ENCODE results near the gene CD63.

The CD63 gene

DNA sequence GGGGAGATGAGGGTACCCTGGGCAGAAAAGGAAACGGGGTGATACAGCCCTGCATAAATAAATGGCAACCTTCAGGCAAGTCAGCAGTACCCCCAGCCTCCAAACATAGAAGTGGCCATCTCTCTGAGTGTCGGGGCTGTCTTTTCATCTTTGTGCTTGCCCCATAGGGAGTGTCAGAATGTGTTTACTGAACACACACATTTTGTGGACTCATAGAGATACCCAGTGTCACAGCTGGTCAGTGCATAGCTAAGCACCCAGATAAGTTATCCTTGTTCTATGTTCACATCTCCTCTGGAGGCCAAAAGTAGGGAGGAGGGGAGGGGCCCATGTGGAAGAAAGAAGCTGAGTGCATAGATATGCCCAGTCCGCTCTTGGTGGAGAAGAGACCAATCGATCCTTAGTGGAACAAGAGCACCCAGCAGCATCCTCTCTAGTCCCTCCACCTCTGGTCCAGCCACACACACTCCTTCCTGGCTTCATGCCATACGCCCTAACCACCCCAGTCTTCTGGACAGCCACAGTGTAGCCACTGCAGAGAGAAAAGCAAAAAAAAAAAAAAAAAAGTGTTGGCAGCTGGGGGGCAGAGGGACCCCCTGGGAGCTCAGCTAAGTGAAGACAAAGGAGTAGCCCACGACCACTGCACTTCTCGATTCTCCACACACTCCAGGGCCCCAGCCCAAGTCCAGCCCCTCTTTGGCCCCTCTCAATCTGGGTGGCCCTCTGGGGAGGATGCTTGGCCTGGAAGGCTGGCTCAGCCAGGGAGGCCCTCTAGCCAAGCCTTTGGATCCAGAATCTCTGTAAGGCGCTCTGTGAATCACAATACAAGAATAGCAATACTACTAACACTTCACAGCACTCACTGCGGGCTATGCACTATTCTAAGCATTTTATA is 23.7 kb downstream of the CD63 start:
- DNase-seq (ENCODE audit: low spot score): no peak

DNA sequence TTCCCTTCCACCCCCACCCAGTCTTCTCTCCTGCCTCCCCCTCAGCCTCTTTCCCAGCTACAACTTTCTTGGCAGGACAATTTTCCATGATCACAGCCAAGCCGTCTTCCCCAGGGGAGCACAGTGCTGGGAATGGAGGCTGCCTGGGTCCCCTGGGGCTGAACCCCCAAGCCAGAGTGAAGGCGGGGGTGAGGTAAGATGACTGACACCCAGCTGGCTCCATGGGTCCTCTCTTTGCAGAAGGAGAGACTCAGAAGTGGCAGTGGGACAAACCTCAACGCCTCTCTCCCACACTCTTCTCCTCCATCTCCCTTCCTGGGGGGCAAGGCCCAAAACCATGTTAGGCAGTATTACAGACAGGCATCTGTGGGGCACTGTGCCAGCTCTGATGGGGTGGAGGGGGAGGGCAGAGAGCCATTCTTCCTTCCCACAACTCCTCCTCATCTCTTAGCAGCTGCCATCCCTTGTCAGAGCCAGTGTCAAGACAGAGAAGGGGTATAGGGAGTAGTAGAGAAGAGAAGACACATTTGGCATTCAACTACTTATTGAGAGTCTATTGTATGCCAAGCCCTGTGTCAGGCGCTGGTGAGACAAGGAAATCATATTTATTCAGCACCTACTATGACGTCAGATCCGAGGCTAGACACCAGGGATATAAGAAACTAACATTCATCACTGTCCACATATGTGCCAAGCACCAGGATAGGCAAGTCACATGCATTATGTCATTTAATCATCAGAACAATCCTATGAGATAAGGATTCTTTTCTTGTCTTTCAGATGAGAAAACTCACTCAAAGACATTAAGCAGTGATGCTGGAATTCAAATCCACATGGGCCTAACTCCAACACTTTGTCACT is 24.7 kb downstream of the CD63 start:
- DNase-seq (ENCODE audit: low spot score): no peak

DNA sequence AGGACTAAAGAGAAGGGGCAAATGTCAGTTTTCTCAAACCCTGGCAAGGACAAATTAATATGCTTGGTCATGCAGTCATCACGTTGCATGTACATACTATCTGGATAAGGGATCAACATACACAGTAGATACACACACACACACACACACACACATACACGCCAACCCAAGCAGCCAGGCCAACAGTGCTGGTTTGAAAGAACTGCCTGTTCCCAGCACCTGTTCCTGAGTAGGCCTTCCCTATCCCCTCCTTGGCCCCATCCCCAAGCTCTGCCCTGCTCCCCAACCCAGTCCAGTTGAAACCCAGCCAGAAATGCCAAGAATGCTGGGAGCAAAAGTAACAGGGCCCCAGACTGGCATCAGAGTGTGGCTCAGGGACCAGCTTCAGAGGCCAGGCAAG is 25.5 kb downstream of the CD63 start:
- no peak for DNase-seq (ENCODE audit: low spot score)

DNA sequence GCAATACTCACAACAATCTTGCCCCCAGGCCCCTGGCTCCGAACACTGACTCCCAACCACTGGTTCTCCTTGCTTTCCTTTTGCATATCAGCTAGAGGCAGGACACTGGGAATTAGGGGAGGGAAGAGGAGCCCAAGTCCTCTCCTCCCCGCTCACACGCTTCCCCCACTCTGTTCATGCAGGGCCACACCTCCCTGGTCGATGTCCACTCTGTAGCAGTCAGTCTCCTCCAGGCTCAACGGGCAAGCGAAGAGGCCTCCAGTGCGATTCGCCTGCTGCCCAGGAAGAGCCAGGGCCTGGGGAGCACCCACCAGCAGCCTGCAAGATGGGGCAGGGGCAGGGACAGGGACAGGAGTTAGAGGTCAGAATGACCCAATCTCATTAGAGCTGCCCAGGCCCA is 25.9 kb downstream of the CD63 start:
- DNase-seq (ENCODE audit: low spot score): no peak

DNA sequence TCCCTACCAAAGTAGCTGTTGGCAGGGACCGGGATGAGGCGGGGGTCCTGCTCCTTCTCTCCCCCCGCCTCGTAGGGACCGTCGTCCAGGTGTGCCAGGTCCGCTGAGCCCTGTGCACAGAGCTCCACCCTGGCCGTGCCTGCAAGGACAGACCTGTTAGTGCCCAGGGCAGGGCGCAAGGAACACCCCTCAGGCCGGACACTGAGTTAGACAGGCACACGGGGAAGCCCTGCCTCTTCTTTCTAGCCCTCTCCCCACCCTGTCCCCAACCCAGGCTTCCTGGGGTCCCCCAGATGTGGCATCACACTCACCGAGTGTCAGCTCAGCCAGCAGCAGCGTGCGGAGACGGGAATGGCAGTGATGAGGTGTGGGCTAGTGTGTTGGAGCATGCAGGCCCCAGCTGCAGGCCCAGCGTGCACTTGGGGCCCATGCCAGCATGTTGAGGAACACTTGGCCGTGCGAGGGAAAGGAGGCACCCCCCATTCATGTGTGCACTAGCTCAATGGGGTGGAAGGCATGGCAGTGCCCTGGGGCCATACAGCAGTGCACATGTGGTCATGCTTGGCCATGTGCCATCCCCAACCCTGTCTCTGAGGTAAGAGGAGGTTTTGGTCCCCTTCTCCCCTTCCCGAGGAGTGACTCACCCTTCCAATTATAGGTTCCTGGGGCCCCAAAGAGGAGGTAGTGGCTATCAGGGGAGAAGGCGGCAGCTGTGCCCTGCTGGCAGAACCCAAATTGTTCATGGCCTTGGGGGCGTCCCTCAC is 28.4 kb downstream of the CD63 start:
- no peak for DNase-seq (ENCODE audit: low spot score)

DNA sequence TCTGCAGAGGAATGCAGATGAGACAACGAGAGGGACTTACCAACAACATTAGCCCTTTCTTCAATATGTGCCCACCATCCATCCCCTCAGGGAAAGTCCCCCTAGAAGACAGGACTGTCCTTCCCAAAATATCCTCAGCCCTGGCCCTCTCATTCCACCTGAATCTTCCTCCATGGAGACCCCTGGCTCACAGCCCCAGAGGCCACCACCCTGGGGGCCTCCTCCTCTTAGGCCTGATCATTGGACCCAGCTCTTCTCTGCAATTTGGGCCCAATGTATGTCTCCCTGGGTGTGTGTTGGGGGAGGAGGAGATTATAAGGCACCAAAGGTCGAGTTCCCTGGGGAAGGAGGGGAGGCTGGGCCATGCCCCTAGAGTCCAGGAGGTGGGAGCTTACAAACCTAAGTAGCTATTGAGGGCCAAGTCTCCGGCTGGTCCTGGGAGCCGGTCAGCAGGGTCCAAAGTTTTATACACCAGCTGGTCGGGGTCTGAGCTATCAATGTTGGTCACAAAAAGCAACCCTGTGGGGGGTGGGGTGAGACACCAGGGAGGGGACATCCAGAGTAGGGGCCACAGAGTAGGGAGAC is 29.2 kb downstream of the CD63 start:
- no peak for DNase-seq (ENCODE audit: low spot score)

DNA sequence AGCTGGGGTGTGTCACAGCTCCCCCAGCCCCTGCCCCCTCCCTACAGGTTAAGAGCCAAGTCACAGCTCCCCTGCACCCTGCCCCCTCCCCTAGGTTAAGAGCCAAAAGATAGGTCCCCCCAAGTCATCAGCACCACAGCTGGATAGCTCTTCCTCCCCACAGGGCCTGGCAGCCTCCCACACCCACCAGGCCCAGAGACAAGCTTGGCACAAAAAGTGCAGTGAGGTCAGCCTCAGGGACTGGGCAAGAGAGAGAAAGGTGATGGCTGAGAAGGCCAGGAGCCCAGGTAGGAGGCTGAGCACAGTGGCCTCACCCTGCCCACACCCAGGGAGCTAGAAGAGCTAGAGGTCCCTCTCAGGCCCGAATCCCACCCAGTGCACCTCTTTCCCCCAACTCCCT is 29.8 kb downstream of the CD63 start:
- no peak for DNase-seq (ENCODE audit: low spot score)

DNA sequence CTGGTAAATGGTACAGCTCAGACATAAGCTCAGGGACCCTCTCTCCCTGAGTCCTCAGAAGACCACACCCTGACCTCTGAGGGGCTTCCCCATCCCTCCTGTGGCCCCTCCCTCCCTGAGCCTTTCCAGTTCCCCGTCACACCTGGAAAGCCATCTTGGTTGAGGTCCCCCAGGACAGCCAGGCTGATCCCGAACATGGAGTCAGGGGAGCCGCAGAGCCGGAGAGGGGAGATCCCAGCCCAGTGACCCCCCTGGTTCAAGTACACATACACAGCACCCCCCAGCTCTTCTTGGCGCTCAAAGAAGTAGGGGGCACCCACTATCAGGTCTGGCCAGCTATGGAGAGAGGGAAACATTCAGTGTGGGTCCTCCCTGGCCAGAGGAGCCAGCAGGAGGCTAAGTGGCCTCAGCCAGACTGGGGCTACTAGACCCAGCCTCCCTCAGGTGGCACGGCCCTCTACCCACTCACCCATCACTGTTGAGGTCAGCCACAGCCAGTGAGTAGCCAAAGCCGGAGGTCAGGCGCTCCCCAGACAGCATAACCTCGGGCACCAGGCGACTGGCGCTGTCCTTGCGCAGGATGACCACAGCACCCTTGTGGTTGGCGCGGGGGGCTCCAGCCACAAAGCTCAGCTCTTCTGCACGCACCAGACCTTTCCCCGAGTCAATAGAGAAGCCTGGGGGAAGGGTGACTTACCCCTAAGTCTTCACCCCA is 30.4 kb downstream of the CD63 start:
- no peak for DNase-seq (ENCODE audit: low spot score)

DNA sequence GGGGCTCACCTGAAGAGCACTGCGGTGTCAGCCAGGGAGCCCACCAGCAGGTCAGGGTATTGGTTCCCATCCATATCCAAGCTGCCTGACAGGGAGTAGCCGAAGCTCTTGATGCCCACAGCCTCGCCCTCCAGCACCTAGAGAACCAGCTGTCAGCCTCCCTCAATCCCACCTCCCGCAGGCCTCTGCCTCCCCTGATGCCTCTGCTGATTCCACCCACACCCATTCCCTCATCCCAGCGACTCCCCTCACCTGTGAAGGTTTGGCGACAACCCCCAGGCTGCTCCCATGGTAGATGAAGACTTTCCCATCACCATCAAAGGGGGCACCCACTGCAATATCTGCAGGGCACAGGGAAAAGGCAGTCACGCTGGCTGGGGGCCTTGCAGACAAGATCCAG is 31.1 kb downstream of the CD63 start:
- no peak for DNase-seq (ENCODE audit: low spot score)

DNA sequence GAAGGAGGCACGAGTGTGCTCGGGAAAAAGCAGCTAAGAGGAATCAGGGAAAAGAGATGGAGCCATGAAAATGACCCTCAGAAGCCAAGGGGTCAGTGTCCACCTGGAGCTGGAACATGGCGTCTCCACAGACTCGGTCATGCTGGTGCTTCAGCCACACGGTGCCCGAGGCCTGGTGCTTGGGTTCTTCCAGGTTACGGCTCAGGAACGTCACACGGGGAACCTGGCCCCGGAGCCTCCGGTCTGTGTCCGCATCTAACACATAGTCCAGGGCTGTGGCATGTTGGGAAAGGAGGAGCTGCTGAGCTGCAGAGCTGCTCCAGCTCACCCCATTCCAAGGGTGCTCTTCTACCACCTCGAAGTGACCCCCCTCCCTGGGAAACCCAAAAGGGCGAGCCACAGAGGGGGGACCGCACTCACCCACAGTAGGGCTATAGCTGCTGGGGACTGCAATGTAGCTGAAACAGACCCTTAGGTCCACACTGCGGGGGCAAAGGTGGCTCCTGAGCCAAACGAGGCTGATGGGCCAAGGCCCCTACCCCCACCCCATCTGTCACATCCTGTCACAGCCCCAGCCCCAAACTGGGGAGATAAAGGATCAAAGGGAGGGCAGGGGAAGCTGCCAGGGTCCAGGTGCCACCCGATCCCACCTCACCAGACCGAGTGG is 31.9 kb downstream of the CD63 start:
- no peak for DNase-seq (ENCODE audit: low spot score)

DNA sequence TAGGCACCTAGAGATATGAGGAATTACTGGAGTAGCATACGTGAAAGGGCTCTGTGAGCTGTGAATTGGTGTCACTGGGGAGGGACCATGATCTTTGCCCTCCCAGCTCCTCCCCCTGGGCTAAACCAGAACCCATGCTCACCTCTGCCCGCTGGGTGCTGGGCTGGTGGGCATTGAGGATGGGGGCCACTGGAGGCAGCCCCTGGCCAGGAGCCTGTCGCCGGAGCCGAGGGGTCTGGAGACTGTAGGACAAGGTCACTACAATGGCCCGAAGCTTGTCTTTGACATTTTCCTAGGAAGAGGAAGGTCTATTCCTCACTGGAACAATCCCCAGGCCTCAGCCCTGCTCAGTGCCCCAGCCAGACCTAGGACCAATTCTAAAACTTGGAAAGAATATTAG is 32.7 kb downstream of the CD63 start:
- DNase-seq (ENCODE audit: low spot score): no peak

DNA sequence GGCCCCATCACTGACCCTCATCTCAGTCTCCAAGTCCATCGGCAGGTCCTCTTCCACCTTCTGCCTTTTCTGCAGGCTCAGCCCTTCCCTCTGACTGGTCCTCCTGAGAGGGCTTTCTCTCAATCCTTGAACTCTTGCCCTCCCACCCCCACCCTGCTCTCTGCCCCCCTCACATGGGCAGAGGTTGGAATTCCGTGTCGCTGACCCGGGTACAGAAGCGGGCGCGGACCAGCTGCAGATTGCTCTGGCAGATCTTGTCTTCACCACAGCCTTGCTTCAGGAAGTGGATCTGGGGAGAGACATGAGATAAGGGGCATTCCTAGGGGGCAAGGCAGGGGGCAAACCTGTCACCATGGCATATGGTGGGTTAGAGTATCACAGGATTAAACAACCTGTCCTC is 33.5 kb downstream of the CD63 start:
- DNase-seq (ENCODE audit: low spot score): no peak

DNA sequence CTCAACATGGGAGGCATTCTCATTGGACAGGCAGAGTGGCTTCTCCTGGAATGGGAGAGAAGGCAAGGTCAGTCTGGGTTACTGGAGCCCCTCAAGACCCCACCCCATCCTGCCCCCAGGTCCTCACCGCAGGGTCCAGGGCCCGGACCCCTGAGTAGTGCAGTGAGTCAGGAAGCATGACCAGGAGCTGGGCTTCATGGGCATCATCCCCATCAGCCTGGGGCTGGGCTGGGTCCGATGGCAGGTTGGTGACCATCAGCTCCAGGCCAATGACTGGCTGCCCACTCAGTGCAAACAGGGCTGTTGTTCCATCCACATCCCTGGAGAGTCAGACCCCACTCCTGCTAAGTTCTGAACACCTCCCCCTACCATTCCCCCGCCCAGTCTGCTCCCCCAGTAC is 34.2 kb downstream of the CD63 start:
- no peak for DNase-seq (ENCODE audit: low spot score)

DNA sequence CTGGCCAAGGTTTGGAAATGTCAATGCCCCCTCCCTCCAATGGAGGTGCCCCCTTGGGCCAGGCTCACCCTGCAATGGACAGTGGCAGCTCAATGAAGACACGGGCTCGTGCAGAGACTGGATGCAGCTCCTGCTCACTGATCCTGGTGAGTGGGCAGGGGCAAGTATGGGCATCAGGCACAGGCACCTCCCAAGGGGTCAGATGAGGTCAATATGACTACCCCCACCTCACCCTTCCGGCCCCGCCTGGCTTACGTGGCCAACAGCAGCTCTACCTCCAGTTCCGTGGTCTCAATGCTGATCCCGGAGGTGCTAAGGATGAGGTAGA is 34.7 kb downstream of the CD63 start:
- no peak for DNase-seq (ENCODE audit: low spot score)

DNA sequence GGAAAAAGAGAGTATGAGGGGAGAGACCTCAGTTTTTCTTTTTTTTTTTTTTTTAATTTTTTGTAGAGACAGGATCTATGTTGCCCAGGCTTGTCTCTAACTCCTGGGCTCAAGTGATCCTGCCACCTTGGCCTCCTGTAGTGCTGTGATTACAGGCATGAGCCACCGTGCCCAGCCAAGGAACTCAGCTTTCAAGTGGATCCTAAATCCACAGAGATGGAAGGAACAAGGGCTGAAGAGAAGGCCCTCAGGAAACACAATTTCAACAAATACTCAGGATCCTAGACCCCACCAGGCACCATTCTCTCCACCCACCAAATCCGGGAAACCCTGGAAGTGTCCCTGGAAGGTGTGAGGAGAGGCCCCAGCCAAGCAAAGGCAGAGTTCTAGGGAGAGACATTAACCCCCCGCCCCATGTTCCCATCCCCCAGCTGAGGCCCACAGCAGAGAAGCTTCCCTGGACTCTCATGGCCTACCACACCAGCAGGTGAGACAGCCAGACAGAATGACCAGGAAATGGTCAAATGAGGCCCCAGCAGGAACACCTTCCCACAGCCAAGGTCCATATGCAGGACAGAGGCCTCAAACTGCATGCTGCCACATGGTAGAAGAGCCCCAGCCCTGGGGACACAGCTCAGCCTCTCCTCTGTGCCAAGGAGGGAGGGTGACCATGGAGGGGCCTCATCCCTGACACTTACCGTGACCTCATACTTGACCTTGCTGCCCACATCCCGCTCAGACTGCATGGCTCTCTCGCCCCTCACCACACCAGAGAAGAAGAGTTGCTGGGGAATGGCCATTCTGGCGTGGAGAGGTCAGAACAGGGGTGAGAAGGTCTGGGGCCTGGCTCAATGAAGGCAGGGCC is 35.3 kb downstream of the CD63 start:
- DNase-seq (ENCODE audit: low spot score): no peak

DNA sequence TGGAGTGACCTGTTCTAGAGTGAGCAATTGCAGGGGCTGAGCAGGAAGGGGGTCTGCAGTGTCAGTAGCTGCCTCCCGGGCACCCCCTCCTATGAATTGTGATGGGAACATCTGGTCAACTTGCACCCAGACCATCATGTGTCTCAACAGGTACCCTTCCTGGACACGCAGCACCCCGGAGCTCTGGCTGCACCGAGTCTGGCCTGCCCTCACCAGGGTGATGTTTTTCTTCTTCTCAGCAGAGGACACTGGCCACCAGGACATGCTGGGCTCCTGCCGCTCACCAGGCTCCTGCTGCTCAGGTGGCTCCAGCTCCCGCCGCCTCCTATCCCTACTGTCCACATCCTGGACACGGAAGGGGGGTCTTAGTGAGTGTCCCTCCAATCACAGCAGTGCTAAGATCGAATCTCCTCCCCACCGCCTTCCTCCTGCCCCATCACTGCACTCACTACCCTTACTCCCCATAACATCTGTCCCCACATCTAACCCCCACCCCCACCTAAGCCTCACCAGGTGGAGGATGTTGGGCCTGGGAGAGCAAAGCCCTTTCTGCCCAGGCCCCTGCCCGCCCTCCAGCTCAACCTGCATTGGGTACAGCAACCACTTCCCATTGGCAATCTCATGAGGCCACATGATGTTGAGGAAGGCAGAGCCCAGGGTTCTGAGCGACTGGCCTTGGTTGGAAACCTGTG is 36.0 kb downstream of the CD63 start:
- DNase-seq (ENCODE audit: low spot score): no peak

DNA sequence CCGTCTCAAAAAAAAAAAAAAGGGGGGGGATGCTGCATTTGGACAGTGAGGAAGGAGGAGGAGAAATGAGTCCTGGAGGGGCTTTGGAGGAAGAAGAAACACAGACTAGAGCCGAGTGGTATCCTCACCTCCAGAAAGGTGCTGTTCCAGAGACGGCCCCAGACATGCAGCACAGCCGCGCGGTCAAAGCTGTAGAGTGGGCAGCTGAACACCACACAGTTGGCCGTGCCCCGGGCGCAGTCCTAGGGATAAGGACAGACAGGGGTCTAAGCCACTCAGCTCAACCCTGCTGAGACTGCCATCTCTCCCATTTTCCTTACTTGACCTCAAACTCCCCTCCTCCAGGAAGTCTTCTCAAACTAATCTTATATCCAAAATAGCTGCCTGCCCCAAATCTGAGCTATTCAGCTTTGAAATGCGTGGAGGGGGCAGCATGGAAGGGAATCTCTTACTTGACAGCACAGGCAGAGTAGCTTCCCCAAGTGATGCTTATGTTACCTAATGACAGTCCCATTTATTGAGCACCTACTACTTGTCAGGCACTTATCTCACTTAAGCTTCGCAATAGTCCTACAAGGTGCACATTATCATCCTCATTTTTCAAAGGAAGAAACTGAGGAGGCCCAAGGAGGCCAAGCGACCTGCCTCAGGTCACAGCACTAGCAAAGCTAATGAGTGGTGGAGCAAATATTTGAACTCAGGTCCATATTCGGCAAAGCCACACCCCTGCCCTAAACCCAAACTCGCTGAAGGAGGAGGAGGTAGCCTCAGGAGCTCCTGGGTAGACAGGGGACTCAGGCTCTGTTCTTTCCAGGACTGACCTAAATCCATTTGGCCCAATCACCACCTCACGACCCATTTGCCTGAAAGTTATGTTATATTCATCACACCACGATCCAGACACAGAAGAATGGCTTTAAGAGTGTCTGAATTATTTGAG is 39.8 kb downstream of the CD63 start:
- DNase-seq (ENCODE audit: low spot score): no peak

DNA sequence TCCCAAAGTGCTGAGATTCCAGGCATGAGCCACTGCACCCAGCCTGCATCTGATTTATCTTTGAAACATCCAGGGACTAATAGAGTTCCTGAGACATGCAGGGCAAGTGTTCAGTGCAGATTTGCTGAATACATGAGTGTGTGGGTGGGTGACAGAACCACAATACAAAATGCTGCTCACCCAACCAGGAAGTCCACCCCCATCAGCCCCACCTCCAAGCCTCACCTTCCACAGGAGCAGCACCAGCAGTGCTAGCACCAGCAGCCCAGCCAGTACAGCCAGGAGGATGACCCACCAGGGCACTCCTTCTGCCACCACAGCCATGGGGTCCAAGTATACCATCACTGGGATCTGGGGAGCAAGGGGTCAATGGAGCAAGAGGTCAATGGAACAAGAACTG is 41.1 kb downstream of the CD63 start:
- DNase-seq (ENCODE audit: low spot score): peak; percentile 31

Data from SW480 (cell line).